C4-2B (cell line): ENCODE measurements around the gene HBM.

Experiments
- ZFX ChIP-seq: fragments of 450-650 bp; IDR thresholded peaks from 2 replicates; pipeline ENCODE4 v1.6.1; 2017
- TF ChIP-seq, protein P1 (sequence below): fragments of 450-650 bp; conservative IDR thresholded peaks from 2 replicates; pipeline ENCODE4 v1.5.1; 2017; ENCODE audit warnings: mild to moderate bottlenecking

DNA sequence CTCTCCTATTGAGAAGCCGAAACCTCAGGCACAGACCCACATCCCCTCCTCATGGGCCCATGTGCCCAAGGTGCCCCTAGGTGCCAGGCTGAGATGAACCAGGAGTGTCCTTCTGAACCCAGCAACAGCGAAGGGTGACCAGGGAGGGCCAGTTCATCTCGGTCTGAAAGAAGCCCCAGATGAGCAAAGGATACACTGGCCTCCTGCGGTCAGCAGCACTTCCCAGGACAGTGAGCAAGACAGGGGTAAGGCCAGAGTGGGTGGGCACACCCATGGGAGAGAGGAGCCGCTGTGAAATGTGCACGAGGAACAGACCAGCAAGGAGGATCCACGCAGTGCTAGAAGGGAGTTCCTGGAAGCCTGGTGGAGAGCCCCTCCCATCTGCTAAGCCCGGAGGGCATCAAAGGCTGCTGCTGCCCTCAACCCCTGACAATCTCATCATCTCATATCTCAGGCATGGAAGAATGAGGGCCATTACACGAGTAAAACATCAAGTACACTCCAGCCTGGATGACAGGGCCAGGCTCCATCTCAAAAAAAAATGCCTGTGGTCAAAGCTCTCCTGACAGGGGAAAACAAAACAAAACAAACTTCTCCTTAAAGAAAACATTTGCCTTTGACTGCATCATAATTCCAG, 16.6 kb upstream of the HBM start:
- TF ChIP-seq, protein P1, sequence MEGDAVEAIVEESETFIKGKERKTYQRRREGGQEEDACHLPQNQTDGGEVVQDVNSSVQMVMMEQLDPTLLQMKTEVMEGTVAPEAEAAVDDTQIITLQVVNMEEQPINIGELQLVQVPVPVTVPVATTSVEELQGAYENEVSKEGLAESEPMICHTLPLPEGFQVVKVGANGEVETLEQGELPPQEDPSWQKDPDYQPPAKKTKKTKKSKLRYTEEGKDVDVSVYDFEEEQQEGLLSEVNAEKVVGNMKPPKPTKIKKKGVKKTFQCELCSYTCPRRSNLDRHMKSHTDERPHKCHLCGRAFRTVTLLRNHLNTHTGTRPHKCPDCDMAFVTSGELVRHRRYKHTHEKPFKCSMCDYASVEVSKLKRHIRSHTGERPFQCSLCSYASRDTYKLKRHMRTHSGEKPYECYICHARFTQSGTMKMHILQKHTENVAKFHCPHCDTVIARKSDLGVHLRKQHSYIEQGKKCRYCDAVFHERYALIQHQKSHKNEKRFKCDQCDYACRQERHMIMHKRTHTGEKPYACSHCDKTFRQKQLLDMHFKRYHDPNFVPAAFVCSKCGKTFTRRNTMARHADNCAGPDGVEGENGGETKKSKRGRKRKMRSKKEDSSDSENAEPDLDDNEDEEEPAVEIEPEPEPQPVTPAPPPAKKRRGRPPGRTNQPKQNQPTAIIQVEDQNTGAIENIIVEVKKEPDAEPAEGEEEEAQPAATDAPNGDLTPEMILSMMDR: no peak
- no peak for TF ChIP-seq ZFX
